GM08714 (cell line): ENCODE results near the gene SPIN1.
"Not testable (repeated sequence)": the region's sequence is repeated elsewhere in the genome, so short reads cannot be mapped to it uniquely, and the experiment has no call there.

Experiments used
- H3K4me3 ChIP-seq: fragments of 200-500 bp; sonication (Bioruptor generic); 2 replicates; pipeline ENCODE4 v1.5.1; 2014; ENCODE audit warnings: mild to moderate bottlenecking, low read length, inconsistent platforms
- ZNF274 ChIP-seq: IDR thresholded peaks from 2 replicates; pipeline ENCODE4 v1.6.1; 2012; ENCODE audit warnings: mild to moderate bottlenecking, low read depth, low read length

Gene SPIN1

GRCh38 chr9:88388203-88388885 is at the start of gene SPIN1:
TSS of gene SPIN1 (plus strand) at chr9:88388444. CDS start at chr9:88426540, 38,096 bp downstream.
- no peak for TF ChIP-seq ZNF274

GRCh38 chr9:88339317-88339716 is 48.9 kb upstream of the SPIN1 start:
- no peak overlapping the region for H3K4me3 ChIP-seq
- TF ChIP-seq ZNF274, result no peak

More at GRCh38 chr9:88388203-88388885, at the start of gene SPIN1:
- H3K4me3 ChIP-seq, result peak within 1 kb of the TSS; percentile 98

DNA sequence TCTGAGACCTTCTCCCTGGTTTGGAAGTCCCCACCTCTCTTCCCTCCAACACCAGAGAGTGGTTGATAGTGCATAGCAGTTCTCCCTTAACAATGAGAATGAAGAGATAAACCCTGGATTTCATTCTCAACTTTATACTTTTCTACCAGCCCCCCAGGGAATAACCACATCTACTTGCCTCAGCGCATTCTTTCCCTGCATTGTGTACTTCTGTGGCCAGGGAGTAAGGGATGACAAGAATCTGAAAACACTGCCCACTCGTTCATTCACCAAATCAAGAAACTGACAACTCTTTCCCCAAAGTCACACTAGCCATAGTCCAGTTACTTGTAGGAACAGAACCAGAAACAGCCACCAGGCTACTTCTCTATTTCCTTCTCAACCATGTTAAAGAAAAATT is 46.0 kb upstream of the SPIN1 start:
- H3K4me3 ChIP-seq, result no peak overlapping the region
- no peak for TF ChIP-seq ZNF274

GRCh38 chr9:88344013-88344412 is 44.2 kb upstream of the SPIN1 start:
- no peak for TF ChIP-seq ZNF274
- H3K4me3 ChIP-seq, result no peak overlapping the region

DNA sequence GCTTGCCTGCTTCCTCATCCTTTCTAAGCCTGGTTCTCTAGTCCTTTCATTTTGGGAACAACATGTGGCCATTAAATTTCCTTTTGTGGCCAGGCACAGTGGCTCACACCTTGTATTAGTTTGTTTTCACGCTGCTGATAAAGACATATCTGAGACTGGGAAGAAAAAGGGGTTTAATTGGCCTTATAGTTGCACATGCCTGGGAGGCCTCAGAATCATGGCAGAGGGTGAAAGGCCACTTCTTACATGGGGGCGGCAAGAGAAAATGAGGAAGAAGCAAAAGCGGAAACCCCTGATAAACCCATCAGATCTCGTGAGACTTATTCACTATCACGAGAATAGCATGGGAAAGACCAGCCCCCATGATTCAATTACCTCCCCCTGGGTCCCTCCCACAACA is 37.9 kb upstream of the SPIN1 start:
- H3K4me3 ChIP-seq, result not testable (repeated sequence)

- H3K4me3 ChIP-seq, result no peak overlapping the region
- no peak for TF ChIP-seq ZNF274
Measured at GRCh38 chr9:88355166-88355565, 33.1 kb upstream of the SPIN1 start.

DNA sequence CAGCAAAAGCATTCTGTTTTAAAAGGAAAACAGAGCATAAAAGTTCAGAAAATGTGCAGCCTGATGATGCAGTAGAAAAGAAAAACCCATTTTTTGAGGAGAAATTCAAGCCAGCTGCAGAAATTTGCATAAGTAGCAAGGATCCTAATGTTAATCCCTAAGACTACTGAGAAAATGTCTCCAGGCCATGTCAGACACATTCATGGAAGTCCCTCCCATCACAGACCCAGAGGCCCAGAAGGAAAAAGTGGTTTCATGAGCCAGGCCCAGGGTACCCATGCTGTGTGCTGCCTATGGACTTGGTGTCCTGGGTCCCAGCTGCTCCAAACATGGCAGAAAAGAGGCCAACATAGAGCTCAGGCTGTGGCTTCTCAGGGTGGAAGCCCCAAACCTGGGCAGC is 31.0 kb upstream of the SPIN1 start:
- H3K4me3 ChIP-seq, result not testable (repeated sequence)

GRCh38 chr9:88358723-88359122 is 29.5 kb upstream of the SPIN1 start:
- H3K4me3 ChIP-seq, result no peak overlapping the region
- no peak for TF ChIP-seq ZNF274

DNA sequence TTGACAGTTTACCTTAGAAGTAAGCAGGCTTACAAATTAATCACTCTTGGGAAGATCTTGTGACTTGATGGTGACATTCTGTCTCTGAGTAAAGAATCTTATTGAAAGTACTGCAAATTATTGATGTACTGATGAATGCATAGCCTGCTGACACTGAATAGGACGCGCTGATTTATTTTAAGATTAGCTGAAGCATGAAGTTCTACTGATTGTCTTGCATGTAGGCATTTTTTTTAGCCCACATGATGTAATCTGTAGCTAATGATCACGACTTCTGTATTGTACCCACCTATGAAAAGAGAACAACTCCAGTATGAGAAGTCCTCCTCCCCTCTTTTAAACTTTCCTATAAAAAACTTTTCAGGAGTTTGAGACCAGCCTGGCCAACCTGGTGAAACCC is 28.3 kb upstream of the SPIN1 start:
- no peak for TF ChIP-seq ZNF274
- H3K4me3 ChIP-seq, result no peak overlapping the region

GRCh38 chr9:88362681-88363080 is 25.6 kb upstream of the SPIN1 start:
- H3K4me3 ChIP-seq, result no peak overlapping the region
- TF ChIP-seq ZNF274, result no peak

- TF ChIP-seq ZNF274, result no peak
- H3K4me3 ChIP-seq, result no peak overlapping the region
Measured at GRCh38 chr9:88363661-88364060, 24.6 kb upstream of the SPIN1 start.

GRCh38 chr9:88364706-88365105 is 23.5 kb upstream of the SPIN1 start:
- no peak for TF ChIP-seq ZNF274
- H3K4me3 ChIP-seq, result no peak overlapping the region

DNA sequence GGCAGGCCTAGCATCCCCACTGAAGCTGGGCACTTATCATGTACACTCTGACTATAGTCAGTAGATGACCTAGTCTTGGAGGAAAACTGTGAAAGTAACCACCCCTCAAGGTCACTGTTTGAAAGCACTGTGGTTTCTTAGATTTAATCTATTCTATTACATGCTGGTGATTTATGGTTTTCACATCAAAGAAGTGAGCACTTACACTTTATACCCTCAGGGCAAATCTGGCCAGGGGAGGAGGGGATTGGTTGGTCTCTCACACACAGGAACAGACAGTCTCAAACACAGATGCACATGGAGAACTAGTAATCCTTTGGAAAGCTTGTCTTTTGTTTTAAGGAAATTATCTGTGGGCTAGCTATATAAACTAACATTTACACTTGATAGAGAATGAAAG is 17.9 kb upstream of the SPIN1 start:
- TF ChIP-seq ZNF274, result no peak
- no peak overlapping the region for H3K4me3 ChIP-seq

- H3K4me3 ChIP-seq, result no peak overlapping the region
- TF ChIP-seq ZNF274, result no peak
Measured at GRCh38 chr9:88372103-88372654, 16.1 kb upstream of the SPIN1 start.

DNA sequence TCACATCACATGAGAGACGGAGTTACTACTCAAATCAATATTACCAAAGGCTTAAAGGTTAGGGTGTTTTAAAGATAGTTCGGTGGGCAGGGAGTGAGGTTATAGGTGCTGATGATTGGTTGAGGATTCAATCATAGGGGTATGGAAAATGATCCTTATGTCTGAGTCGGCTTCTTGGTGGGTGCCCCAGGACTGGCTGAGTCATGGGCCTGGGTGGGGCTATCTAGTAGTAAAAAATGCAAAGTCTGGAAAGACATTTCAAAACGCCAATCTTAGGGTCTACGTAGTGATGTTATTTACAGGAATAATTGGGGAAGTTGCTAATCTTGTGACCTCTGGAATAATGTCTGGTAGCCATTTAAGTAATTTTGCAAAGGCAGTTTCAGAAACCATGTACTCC is 15.2 kb upstream of the SPIN1 start:
- H3K4me3 ChIP-seq, result no peak overlapping the region
- no peak for TF ChIP-seq ZNF274

DNA sequence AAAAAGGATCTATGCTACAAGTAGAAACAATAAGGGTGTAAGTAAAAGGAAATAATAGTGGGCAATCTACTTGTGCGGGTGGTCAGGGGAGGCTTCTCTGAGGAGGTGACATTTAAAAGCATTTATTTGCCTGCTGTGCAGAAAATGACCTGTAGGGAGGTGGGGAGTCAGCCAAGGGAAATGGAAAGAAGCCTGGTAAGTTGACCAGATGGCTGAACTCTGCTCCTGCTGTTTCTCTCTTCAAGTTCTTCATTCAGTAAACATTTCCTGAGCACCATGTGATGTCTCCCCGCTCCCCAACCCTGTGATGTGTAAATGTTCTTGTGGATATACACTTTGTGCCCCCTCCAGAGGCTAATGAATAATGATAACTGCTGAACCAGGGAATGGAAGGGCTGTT is 9.9 kb upstream of the SPIN1 start:
- H3K4me3 ChIP-seq, result no peak overlapping the region
- TF ChIP-seq ZNF274, result no peak
